MCF 10A (cell line): ENCODE data around the gene PPFIA4. TPM values are rescaled to one million over a fixed set of nuclear protein-coding genes. Genes with fewer than 3 reads are reported as not detected.

Experiments
- BruUV-seq: library from RNA; stranded (reverse); fragments of 400-500 nt; replicated peaks from 2 replicates; lab custom pipeline; 2021; lab: Mats Ljungman, UMichigan
- CTCF ChIA-PET: fragments of 300-600 bp; sonication (Branson Sonifier 250); formaldehyde crosslinking; extraction: SDS; loops from one replicate; lab custom pipeline; 2021; ENCODE audit warnings: antibody characterized with exemption, inconsistent platforms; lab: Yijun Ruan, JAX
- POLR2A ChIA-PET: fragments of 300-600, 350-650 bp; sonication (Branson Sonifier 250); formaldehyde crosslinking; extraction: SDS; loops from one replicate; lab custom pipeline; 2020; ENCODE audit warnings: antibody characterized with exemption, inconsistent platforms; lab: Yijun Ruan, JAX
- DNase-seq: peaks from one replicate; pipeline ENCODE4 v3.0.0-alpha.2; 2018; ENCODE audit not compliant: unreplicated experiment
- H3K27ac Mint-ChIP-seq: one replicate; pipeline ENCODE4 v1.8.0; 2022; ENCODE audit warnings: mild to moderate bottlenecking, low read depth, mixed read lengths; ENCODE audit not compliant: unreplicated experiment
- H3K27me3 Mint-ChIP-seq: one replicate; pipeline ENCODE4 v1.8.0; 2022; ENCODE audit warnings: mixed read lengths; ENCODE audit not compliant: insufficient read depth, unreplicated experiment
- H3K36me3 Mint-ChIP-seq: one replicate; pipeline ENCODE4 v1.8.0; 2022; ENCODE audit warnings: mild to moderate bottlenecking, moderate library complexity, mixed read lengths; ENCODE audit not compliant: insufficient read depth, unreplicated experiment
- H3K4me1 Mint-ChIP-seq: one replicate; pipeline ENCODE4 v1.8.0; 2022; ENCODE audit warnings: mixed read lengths; ENCODE audit not compliant: insufficient read depth, unreplicated experiment
- H3K4me3 Mint-ChIP-seq: one replicate; pipeline ENCODE4 v1.8.0; 2022; ENCODE audit warnings: mild to moderate bottlenecking, moderate library complexity, mixed read lengths; ENCODE audit not compliant: unreplicated experiment
- H3K9me3 Mint-ChIP-seq: one replicate; pipeline ENCODE4 v1.8.0; 2022; ENCODE audit warnings: mixed read lengths; ENCODE audit not compliant: unreplicated experiment
- intact Hi-C: fragments of 100-400 bp; cut with micrococcal nuclease; formaldehyde crosslinking; loops from 2 replicates; pipeline ENCODE4 v1.14.1; 2022
- total RNA-seq: library from RNA; stranded (reverse); gene quantifications from 2 replicates; pipeline ENCODE4 v1.2.3, GENCODE V29; 2022
- TF ChIP-seq, protein P1 (sequence below): fragments of 200-600 bp; IDR thresholded peaks from one replicate; pipeline ENCODE4 v1.8.0; 2022; ENCODE audit warnings: antibody characterized with exemption, mild to moderate bottlenecking; ENCODE audit not compliant: unreplicated experiment

Gene PPFIA4
- total RNA-seq, 1 experiment from 2014 or later = 0.16 TPM

DNA sequence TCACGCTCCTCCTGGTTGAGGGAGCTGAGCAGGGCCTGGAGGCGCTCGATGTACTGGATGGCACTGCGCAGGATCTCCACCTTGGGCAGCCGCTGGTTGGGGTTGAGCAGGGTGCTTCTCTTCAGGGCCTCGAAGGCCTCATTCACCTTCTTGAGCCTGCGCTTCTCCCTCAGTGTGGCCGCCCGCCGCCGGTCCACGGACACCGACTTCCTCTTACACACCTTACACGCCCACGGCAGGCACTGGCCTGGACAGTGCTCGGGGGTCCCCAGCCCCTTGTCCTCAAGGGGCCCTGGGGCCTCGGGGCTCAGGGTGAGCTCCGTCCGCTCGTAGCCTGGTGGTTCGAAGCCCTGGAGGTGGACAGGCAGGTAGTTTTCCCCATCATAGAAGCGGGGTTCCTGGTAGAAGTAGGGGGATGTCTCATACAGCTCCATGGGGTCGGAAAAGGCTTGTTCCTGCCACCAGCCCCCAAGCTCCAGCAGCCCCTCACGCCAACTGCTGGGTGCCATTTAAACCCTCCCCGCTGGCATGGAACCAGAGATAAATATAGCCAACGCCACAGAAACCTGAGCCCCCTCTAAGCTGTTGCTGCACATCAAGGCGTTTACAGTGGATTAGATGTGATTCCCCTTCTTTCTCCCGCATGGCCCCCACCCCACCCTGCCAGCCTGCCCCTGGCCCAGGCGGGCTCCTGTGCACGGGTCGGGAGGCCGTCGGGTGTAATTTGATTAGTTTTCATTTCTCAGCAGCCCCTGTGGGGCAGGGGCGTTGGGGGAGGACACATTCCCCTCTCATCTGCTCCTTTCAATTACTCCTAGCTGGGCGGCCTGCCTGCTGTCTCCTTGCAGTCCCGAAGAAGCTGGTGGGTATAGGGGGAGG lies 59.5 kb downstream of the PPFIA4 start, which contains the start of gene MYOG:
MYOG (minus strand) TSS at position 485 of the 879 bp plus-strand sequence; CDS start at position 434, 51 bp downstream.
- DNase-seq = no peak
- Mint-ChIP-seq H3K27me3 (peaks cover 19% of the 10 kb centered on the region), H3K9me3 (no peaks in the 10 kb centered on the region), H3K4me1 (peaks cover 4% of the 10 kb centered on the region), H3K4me3 (no peak within 1 kb of the TSS), H3K27ac (no peak within 1 kb of the TSS), H3K36me3 (no peaks in the 10 kb centered on the region)
- intact Hi-C loops = no loop called here
- POLR2A ChIA-PET = interaction anchor here (1.5 kb wide), 1 partner anchor 15 kb away, joined by 4 read pairs; no protein-coding TSS in a partner anchor
- BruUV-seq = no TSS peak
- TF ChIP-seq, protein P1, sequence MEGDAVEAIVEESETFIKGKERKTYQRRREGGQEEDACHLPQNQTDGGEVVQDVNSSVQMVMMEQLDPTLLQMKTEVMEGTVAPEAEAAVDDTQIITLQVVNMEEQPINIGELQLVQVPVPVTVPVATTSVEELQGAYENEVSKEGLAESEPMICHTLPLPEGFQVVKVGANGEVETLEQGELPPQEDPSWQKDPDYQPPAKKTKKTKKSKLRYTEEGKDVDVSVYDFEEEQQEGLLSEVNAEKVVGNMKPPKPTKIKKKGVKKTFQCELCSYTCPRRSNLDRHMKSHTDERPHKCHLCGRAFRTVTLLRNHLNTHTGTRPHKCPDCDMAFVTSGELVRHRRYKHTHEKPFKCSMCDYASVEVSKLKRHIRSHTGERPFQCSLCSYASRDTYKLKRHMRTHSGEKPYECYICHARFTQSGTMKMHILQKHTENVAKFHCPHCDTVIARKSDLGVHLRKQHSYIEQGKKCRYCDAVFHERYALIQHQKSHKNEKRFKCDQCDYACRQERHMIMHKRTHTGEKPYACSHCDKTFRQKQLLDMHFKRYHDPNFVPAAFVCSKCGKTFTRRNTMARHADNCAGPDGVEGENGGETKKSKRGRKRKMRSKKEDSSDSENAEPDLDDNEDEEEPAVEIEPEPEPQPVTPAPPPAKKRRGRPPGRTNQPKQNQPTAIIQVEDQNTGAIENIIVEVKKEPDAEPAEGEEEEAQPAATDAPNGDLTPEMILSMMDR = no peak
- CTCF ChIA-PET = interaction anchor here (0.7 to 2.3 kb wide), 5 partner anchors 33 to 242 kb away, joined by 3 to 5 read pairs (median 4); no protein-coding TSS in a partner anchor

DNA sequence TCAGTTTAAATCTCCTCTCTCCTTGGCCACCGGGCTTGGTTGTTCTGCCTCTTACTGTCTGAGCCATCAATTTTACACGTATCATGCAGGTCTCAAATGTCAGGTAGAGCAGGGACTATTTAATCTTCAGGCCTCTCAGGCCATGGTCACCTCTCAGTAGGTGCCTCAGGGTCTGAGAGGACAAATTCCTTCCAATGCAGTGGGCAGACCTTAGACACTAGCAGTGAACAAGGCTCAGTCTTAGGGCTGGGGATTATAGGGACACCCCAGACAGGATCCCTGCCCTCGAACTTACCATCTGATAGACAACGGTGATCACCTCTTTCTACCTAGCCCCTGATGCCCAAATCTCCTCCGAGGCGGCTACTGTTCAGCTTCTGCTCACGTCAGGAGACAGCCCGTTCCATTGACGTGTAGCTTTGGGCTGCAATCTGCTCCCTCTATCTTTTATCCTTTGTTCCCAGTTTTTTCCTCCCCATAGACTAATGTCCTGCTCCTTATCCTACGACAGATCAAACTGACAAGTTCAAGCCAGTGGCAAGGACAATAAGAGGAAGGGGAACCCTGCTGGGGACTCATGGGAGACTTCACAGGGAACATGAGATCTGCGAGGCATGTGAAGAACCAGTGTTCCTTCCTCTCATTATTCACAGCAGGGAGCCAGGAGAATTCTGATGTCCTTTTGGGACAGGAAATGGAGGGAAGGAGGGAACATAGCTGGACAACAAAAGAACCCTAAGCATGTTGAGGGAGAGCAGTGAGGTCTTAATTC lies 60.9 kb downstream of the PPFIA4 start:
- H3K4me1 Mint-ChIP-seq = peaks cover 7% of the 10 kb centered on the region
- POLR2A ChIA-PET = interaction anchor here (1.1 to 1.5 kb wide), 2 partner anchors 12 to 13 kb away, joined by 4 read pairs; no protein-coding TSS in a partner anchor
- H3K9me3 Mint-ChIP-seq = no peaks in the 10 kb centered on the region
- CTCF ChIA-PET = interaction anchor here (0.9 to 2.3 kb wide), 3 partner anchors 10 to 128 kb away, joined by 3 to 5 read pairs (median 4); no protein-coding TSS in a partner anchor
- H3K4me3 Mint-ChIP-seq = no peak overlapping the region
- no peak for DNase-seq
- no TSS peak for BruUV-seq
- H3K27ac Mint-ChIP-seq = no peak overlapping the region
- H3K36me3 Mint-ChIP-seq = no peaks in the 10 kb centered on the region
- peaks cover 14% of the 10 kb centered on the region for H3K27me3 Mint-ChIP-seq
- intact Hi-C loops = no loop called here
- TF ChIP-seq, protein P1 = no peak

DNA sequence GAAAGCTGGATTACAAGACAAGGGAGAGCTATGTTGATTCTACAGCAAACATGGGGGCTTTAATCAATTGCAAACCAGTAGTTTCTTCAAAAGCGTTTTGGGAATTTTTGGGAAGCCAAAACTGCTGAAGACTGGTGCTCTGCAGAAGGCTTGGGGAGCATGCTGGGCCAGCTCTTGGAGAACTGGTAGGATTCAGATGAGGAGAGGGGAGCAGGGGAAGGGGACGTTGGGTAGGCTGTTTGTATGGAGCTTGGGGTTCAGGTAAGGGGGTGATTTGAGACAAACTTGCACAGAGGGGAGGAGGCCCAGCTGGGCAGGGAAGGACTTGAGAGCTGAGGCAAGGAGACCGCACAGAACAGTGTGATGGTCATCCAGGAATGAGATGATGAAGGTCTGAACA lies 62.1 kb downstream of the PPFIA4 start:
- BruUV-seq = no TSS peak
- Mint-ChIP-seq H3K9me3 (peaks cover 11% of the 10 kb centered on the region), H3K27ac (no peak overlapping the region), H3K4me1 (peaks cover 7% of the 10 kb centered on the region), H3K36me3 (no peaks in the 10 kb centered on the region), H3K27me3 (peaks cover 24% of the 10 kb centered on the region), H3K4me3 (no peak overlapping the region)
- ChIA-PET CTCF (interaction anchor here (0.6 to 2.3 kb wide), 4 partner anchors 41 to 179 kb away, joined by 3 to 6 read pairs (median 4); no protein-coding TSS in a partner anchor), POLR2A (interaction anchor here (1.1 kb wide), 1 partner anchor 11 kb away, joined by 4 read pairs; no protein-coding TSS in a partner anchor)
- DNase-seq = no peak
- intact Hi-C loops = no loop called here
- TF ChIP-seq, protein P1 = no peak
